ENCODE results near the gene MVB12B. TPM values are rescaled to one million over a fixed set of nuclear protein-coding genes. Genes with fewer than 3 reads are reported as not detected.
A peak's percentile ranks its signal among the peaks of the same experiment; 100 is the strongest.

Gene MVB12B
- total RNA-seq, 1 experiment from 2014 or later, result 4.5 TPM

GRCh38 chr9:126489581-126490213, 163.1 kb downstream of the MVB12B start:
- intact Hi-C loops (cut with micrococcal nuclease; ENCODE audit: unreplicated experiment), result loop anchor here (5.0 kb wide), 2 partner anchors 172 to 187 kb away; no protein-coding TSS in a partner anchor
- TF ChIP-seq CTCF (IDR thresholded peaks at IDR 0.05; ENCODE audit: unreplicated experiment), result no peak
- H3K9me3 Mint-ChIP-seq (ENCODE audit: low read depth, unreplicated experiment), result no peaks in the 10 kb centered on the region
- BruUV-seq (replicated peaks), result no TSS peak
- no peak overlapping the region for H3K27ac Mint-ChIP-seq (ENCODE audit: unreplicated experiment)
- no peaks in the 10 kb centered on the region for H3K27me3 Mint-ChIP-seq (ENCODE audit: unreplicated experiment)
- no peak for DNase-seq
- CTCF ChIA-PET, result no interaction called here
- no peak overlapping the region for H3K4me3 Mint-ChIP-seq (ENCODE audit: low read depth, unreplicated experiment)
- H3K4me1 Mint-ChIP-seq (ENCODE audit: low read depth, unreplicated experiment), result no peaks in the 10 kb centered on the region
- H3K36me3 Mint-ChIP-seq (ENCODE audit: insufficient read depth, unreplicated experiment), result no peaks in the 10 kb centered on the region

- intact Hi-C loops (cut with micrococcal nuclease; ENCODE audit: unreplicated experiment), result loop anchor here (5.0 kb wide), 2 partner anchors 173 to 188 kb away; no protein-coding TSS in a partner anchor
- TF ChIP-seq CTCF (IDR thresholded peaks at IDR 0.05; ENCODE audit: unreplicated experiment), result no peak
- BruUV-seq (replicated peaks), result no TSS peak
- no peaks in the 10 kb centered on the region for H3K9me3 Mint-ChIP-seq (ENCODE audit: low read depth, unreplicated experiment)
- CTCF ChIA-PET, result no interaction called here
- no peaks in the 10 kb centered on the region for H3K4me1 Mint-ChIP-seq (ENCODE audit: low read depth, unreplicated experiment)
- no peaks in the 10 kb centered on the region for H3K27me3 Mint-ChIP-seq (ENCODE audit: unreplicated experiment)
- no peak overlapping the region for H3K4me3 Mint-ChIP-seq (ENCODE audit: low read depth, unreplicated experiment)
- no peak overlapping the region for H3K27ac Mint-ChIP-seq (ENCODE audit: unreplicated experiment)
- DNase-seq, result no peak
- H3K36me3 Mint-ChIP-seq (ENCODE audit: insufficient read depth, unreplicated experiment), result no peaks in the 10 kb centered on the region
These were observed 163.6 kb downstream of the MVB12B start for GRCh38 chr9:126490214-126490631.

GRCh38 chr9:126490871-126491567, 164.4 kb downstream of the MVB12B start:
- Mint-ChIP-seq H3K27me3 (ENCODE audit: unreplicated experiment) (no peaks in the 10 kb centered on the region), H3K27ac (ENCODE audit: unreplicated experiment) (no peak overlapping the region), H3K4me1 (ENCODE audit: low read depth, unreplicated experiment) (no peaks in the 10 kb centered on the region), H3K4me3 (ENCODE audit: low read depth, unreplicated experiment) (no peak overlapping the region), H3K36me3 (ENCODE audit: insufficient read depth, unreplicated experiment) (no peaks in the 10 kb centered on the region), H3K9me3 (ENCODE audit: low read depth, unreplicated experiment) (no peaks in the 10 kb centered on the region)
- TF ChIP-seq CTCF (IDR thresholded peaks at IDR 0.05; ENCODE audit: unreplicated experiment), result peak; percentile 55
- intact Hi-C loops (cut with micrococcal nuclease; ENCODE audit: unreplicated experiment), result loop anchor here (5.0 kb wide), 2 partner anchors 174 to 189 kb away; no protein-coding TSS in a partner anchor
- CTCF ChIA-PET, result interaction anchor here (0.6 to 1.0 kb wide), 2 partner anchors 156 to 189 kb away, joined by 3 read pairs; no protein-coding TSS in a partner anchor
- peak; percentile 59 for DNase-seq
- BruUV-seq (replicated peaks), result no TSS peak

GRCh38 chr9:126491568-126491879, 164.9 kb downstream of the MVB12B start:
- BruUV-seq (replicated peaks), result no TSS peak
- no peaks in the 10 kb centered on the region for H3K9me3 Mint-ChIP-seq (ENCODE audit: low read depth, unreplicated experiment)
- no peak for DNase-seq
- TF ChIP-seq CTCF (IDR thresholded peaks at IDR 0.05; ENCODE audit: unreplicated experiment), result no peak
- no peak overlapping the region for H3K27ac Mint-ChIP-seq (ENCODE audit: unreplicated experiment)
- no peaks in the 10 kb centered on the region for H3K36me3 Mint-ChIP-seq (ENCODE audit: insufficient read depth, unreplicated experiment)
- H3K4me1 Mint-ChIP-seq (ENCODE audit: low read depth, unreplicated experiment), result no peaks in the 10 kb centered on the region
- no peaks in the 10 kb centered on the region for H3K27me3 Mint-ChIP-seq (ENCODE audit: unreplicated experiment)
- no peak overlapping the region for H3K4me3 Mint-ChIP-seq (ENCODE audit: low read depth, unreplicated experiment)
- intact Hi-C loops (cut with micrococcal nuclease; ENCODE audit: unreplicated experiment), result loop anchor here (5.0 kb wide), 2 partner anchors 174 to 189 kb away; no protein-coding TSS in a partner anchor
- CTCF ChIA-PET, result interaction anchor here (0.6 to 1.0 kb wide), 2 partner anchors 157 to 189 kb away, joined by 3 read pairs; no protein-coding TSS in a partner anchor
